Thoracic aorta (tissue), 2 donors: ENCODE data around the gene PPP1R9A. TPM values are rescaled to one million over a fixed set of nuclear protein-coding genes. Genes with fewer than 3 reads are reported as not detected.

Experiments
- ATAC-seq: fragments of 150-250 bp; one replicate; pipeline ENCODE4 v1.8.0; 2017; ENCODE audit warnings: low read depth; ENCODE audit not compliant: insufficient number of reproducible peaks, low FRiP score
- DNase-seq: peaks from one replicate; pipeline ENCODE4 v3.0.0-alpha.2; 2020; ENCODE audit warnings: low spot score
- H3K27ac ChIP-seq, 2 donors: fragments of 200-600 bp; sonication (generic); 1 replicate in 1 of 2; 2 replicates in 1 of 2; pipeline ENCODE4 v1.5.1; 2016; ENCODE audit warnings: mild to moderate bottlenecking in 2 of 2, moderate library complexity in 2 of 2
- H3K27me3 ChIP-seq: fragments of 200-600 bp; sonication (generic); replicated peaks from 2 replicates; pipeline ENCODE4 v1.6.0; 2016; ENCODE audit warnings: mild to moderate bottlenecking; ENCODE audit not compliant: insufficient read depth
- H3K36me3 ChIP-seq: fragments of 200-600 bp; sonication (generic); one replicate; pipeline ENCODE4 v1.5.1; 2016
- H3K4me1 ChIP-seq, 2 donors: fragments of 200-600 bp; sonication (generic); 1 replicate in 1 of 2; 2 replicates in 1 of 2; pipeline versions ENCODE4 v1.5.1 to v1.6.0; 2016; ENCODE audit warnings: low read depth in 2 of 2, mild to moderate bottlenecking in 1 of 2; ENCODE audit not compliant: control insufficient read depth in 1 of 2
- H3K4me3 ChIP-seq: fragments of 200-600 bp; sonication (generic); 2 replicates; pipeline ENCODE4 v1.5.1; 2016; ENCODE audit warnings: mild to moderate bottlenecking
- H3K9me3 ChIP-seq: fragments of 200-600 bp; sonication (generic); 2 replicates; pipeline ENCODE4 v1.5.1; 2016
- CTCF ChIP-seq: fragments of 200-600 bp; sonication (generic); IDR thresholded peaks from one replicate; pipeline ENCODE4 v1.5.1; 2019; ENCODE audit warnings: antibody characterized with exemption
- total RNA-seq, 2 donors: library from RNA; depleted of rRNA; stranded (reverse); fragments of >200 nt; gene quantifications; one replicate each; pipeline versions ENCODE4 v1.1.0 to v1.2.3, GENCODE V29; 2016

Gene PPP1R9A
- total RNA-seq, 2 donors from 2014 or later = 5.7 to 11.8 TPM

GRCh38 chr7:95102662-95103061 lies 195.3 kb downstream of the PPP1R9A start:
- Histone ChIP-seq H3K9me3 (no peaks in the 10 kb centered on the region), H3K27me3 (no peaks in the 10 kb centered on the region), H3K4me1 (peaks cover 0 to 11% of the 10 kb centered on the region in 2 donors), H3K4me3 (no peak overlapping the region), H3K27ac (no peak overlapping the region), H3K36me3 (no peaks in the 10 kb centered on the region)
- DNase-seq (no peak), ATAC-seq (no peak)
- no peak for TF ChIP-seq CTCF

GRCh38 chr7:95104739-95105138 lies 197.3 kb downstream of the PPP1R9A start:
- DNase-seq (no peak), ATAC-seq (no peak)
- TF ChIP-seq CTCF = no peak
- Histone ChIP-seq H3K27me3 (no peaks in the 10 kb centered on the region), H3K27ac (no peak overlapping the region), H3K4me3 (no peak overlapping the region), H3K36me3 (no peaks in the 10 kb centered on the region), H3K4me1 (peaks cover 0 to 11% of the 10 kb centered on the region in 2 donors), H3K9me3 (no peaks in the 10 kb centered on the region)

- Histone ChIP-seq H3K27me3 (no peaks in the 10 kb centered on the region), H3K4me1 (peaks cover 0 to 11% of the 10 kb centered on the region in 2 donors), H3K4me3 (no peak overlapping the region), H3K27ac (no peak overlapping the region), H3K9me3 (no peaks in the 10 kb centered on the region), H3K36me3 (no peaks in the 10 kb centered on the region)
- DNase-seq = no peak
- no peak for ATAC-seq
- TF ChIP-seq CTCF = no peak
Measured at GRCh38 chr7:95105627-95106026, 198.2 kb downstream of the PPP1R9A start.

GRCh38 chr7:95106401-95106800 lies 199.0 kb downstream of the PPP1R9A start:
- no peak for TF ChIP-seq CTCF
- H3K27ac ChIP-seq = no peak overlapping the region
- no peak for ATAC-seq

GRCh38 chr7:95110707-95111106 lies 203.3 kb downstream of the PPP1R9A start:
- H3K4me1 ChIP-seq = no peaks in the 10 kb centered on the region
- no peak overlapping the region for H3K27ac ChIP-seq
- H3K4me3 ChIP-seq = no peak overlapping the region
- no peaks in the 10 kb centered on the region for H3K27me3 ChIP-seq
- no peak for TF ChIP-seq CTCF
- no peak for ATAC-seq
- no peaks in the 10 kb centered on the region for H3K9me3 ChIP-seq
- DNase-seq = no peak
- H3K36me3 ChIP-seq = no peaks in the 10 kb centered on the region

More at GRCh38 chr7:95106401-95106800, 199.0 kb downstream of the PPP1R9A start:
- Histone ChIP-seq H3K9me3 (no peaks in the 10 kb centered on the region), H3K4me1 (peaks cover 0 to 11% of the 10 kb centered on the region in 2 donors), H3K4me3 (no peak overlapping the region), H3K27me3 (no peaks in the 10 kb centered on the region), H3K36me3 (no peaks in the 10 kb centered on the region)
- no peak for DNase-seq
